KG1 (cell line): ENCODE data around the gene UQCC5.

Experiments used
- DNase-seq: peaks from one replicate; lab custom pipeline; 2025; lab: John Stamatoyannopoulos, UW

The UQCC5 gene, protein sequence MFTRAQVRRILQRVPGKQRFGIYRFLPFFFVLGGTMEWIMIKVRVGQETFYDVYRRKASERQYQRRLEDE

DNA sequence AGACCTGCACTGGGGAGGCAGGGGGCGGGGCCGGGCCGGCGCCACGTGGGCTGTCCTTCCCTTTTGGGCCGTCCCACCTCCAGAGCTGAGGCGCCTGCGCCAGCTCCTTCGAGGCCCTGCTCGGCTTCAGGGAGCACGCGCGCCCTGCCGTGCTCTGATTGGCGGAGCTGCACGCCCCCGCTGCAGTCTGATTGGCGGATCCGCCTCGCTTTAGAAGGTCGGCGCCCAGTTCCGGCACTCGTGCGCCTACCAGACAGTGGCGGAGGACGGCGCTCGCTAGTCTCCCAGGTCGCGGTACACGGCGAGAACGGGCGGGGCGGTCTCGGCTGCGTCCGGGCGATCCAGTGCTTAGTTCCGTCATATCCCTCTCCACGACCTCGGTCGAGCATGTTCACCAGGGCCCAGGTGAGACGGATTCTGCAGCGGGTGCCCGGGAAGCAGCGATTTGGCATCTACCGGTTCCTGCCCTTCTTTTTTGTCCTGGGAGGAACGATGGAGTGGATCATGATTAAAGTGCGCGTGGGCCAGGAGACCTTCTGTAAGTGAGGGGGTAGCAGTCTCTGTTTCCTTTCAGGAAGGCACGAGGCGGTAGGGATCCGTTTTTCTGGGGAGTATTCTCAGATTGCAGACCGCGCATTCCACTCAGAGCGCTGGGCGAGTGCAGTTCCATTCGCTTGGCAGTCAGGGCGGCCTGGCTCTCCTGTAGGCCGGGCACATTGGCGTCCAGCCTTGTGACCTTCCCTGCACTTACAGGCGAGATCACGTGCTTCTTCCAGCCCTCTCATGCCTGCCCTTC, at the start of gene UQCC5:
TSS of gene UQCC5 (plus strand) at position 237 of the 796 bp plus-strand sequence. CDS start at position 388, 151 bp downstream.
- DNase-seq = peak; percentile 98

DNA sequence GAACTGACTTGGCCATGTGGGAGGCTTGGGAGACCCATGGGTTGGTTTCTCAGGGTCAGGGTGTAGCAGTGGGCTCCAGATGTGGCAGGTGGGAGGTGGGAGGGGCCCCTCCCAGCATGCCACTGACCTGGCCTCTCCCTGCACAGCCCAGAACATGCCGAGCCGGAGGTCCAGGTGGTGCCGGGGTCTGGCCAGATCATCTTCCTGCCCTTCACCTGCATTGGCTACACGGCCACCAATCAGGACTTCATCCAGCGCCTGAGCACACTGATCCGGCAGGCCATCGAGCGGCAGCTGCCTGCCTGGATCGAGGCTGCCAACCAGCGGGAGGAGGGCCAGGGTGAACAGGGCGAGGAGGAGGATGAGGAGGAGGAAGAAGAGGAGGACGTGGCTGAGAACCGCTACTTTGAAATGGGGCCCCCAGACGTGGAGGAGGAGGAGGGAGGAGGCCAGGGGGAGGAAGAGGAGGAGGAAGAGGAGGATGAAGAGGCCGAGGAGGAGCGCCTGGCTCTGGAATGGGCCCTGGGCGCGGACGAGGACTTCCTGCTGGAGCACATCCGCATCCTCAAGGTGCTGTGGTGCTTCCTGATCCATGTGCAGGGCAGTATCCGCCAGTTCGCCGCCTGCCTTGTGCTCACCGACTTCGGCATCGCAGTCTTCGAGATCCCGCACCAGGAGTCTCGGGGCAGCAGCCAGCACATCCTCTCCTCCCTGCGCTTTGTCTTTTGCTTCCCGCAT, 49.2 kb upstream of the UQCC5 start:
- no peak for DNase-seq

DNA sequence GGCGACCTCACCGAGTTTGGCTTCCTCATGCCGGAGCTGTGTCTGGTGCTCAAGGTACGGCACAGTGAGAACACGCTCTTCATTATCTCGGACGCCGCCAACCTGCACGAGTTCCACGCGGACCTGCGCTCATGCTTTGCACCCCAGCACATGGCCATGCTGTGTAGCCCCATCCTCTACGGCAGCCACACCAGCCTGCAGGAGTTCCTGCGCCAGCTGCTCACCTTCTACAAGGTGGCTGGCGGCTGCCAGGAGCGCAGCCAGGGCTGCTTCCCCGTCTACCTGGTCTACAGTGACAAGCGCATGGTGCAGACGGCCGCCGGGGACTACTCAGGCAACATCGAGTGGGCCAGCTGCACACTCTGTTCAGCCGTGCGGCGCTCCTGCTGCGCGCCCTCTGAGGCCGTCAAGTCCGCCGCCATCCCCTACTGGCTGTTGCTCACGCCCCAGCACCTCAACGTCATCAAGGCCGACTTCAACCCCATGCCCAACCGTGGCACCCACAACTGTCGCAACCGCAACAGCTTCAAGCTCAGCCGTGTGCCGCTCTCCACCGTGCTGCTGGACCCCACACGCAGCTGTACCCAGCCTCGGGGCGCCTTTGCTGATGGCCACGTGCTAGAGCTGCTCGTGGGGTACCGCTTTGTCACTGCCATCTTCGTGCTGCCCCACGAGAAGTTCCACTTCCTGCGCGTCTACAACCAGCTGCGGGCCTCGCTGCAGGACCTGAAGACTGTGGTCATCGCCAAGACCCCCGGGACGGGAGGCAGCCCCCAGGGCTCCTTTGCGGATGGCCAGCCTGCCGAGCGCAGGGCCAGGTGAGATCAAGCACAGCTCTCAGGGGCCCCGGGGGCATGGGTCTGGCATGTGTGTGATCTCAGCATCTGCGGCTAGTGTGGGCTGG, 48.4 kb upstream of the UQCC5 start:
- no peak for DNase-seq

DNA sequence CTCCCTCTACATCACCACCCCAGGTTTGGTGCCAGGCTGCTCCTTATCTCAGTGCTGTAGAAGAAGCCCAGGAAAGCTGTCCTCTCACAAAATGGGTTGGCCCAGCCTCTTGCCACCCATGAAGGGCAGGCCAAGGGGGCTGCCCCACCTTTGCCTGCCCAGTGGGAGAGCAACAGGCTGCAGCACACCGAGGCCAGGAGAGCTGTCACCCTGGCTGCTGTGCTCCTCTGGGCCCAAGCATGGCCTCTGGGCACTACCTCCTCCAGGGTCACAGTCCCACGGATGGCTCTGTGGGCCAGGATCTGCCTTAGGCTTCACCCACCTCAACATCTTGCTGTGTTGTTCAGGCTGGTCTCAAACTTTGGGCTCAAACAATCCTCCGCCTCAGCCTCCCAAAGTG, 47.7 kb upstream of the UQCC5 start:
- DNase-seq = no peak

DNA sequence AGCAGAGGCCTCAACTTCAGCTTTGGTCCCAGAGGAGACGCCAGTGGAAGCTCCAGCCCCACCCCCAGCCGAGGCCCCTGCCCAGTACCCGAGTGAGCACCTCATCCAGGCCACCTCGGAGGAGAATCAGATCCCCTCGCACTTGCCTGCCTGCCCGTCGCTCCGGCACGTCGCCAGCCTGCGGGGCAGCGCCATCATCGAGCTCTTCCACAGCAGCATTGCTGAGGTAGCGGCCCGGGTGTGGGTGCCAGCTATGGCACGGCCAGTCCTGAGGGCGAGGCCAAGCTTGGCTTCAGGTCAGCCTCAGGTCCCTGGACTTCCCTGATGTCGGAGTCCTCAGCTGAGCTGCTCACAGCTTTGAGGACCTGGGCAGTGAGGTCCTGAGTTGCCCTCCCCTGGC, 47.0 kb upstream of the UQCC5 start:
- DNase-seq = no peak

DNA sequence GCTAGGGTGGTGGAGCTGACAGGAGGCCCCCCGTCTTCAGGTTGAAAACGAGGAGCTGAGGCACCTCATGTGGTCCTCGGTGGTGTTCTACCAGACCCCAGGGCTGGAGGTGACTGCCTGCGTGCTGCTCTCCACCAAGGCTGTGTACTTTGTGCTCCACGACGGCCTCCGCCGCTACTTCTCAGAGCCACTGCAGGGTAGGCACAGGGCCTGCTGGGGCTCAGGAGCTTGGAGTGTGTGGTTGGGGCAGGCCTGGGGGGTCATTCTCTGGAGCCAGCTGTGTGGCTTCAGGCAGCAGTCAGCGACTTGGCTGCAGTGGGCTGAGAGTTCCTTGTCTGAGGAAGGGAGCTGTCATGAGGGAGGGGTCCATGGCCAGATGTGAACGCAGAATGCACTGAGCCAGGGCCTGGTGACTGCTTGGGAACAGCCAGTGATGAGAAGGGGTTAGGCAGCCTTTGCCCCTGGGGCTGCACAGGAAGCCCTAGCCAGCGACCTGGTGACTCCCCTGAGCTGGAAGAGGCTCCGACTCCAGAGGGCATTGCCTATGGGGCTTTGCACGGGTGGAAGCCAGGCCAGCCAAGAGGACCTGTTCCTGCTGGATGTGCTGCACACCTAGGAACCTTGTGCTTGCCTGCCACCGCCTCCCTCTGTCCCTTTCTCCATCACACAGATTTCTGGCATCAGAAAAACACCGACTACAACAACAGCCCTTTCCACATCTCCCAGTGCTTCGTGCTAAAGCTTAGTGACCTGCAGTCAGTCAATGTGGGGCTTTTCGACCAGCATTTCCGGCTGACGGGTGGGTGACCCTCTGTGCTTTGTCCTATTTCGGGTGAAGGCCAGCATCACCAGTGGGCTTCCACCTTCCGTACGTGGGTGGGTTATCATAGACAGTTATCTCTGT, 46.1 kb upstream of the UQCC5 start:
- no peak for DNase-seq

DNA sequence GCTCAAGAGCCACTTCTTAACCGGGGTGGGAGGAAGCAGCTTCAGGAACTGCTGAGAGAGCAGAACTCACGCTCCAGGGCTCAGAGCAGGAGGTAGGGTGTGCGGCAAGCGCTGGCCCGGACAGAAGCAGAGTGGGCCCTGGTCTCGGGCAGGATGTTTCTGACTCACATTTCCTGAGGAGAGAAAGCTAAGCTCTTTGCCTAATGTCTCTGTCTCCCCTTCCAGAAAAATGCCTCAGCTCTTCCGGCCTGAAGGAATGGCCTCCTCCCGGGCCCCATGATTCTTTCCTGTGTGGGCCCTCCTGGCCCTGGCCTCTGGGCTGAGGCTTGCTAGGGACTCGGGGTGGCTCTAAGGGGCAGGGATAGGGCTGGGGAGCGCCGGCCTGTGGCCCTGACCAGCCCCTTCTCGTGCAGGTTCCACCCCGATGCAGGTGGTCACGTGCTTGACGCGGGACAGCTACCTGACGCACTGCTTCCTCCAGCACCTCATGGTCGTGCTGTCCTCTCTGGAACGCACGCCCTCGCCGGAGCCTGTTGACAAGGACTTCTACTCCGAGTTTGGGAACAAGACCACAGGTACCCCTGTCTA, 45.4 kb upstream of the UQCC5 start:
- DNase-seq = peak; percentile 38

DNA sequence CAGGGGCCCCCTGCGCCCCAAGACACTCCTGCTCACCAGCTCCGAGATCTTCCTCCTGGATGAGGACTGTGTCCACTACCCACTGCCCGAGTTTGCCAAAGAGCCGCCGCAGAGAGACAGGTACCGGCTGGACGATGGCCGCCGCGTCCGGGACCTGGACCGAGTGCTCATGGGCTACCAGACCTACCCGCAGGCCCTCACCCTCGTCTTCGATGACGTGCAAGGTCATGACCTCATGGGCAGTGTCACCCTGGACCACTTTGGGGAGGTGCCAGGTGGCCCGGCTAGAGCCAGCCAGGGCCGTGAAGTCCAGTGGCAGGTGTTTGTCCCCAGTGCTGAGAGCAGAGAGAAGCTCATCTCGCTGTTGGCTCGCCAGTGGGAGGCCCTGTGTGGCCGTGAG, 44.3 kb upstream of the UQCC5 start:
- DNase-seq = no peak

DNA sequence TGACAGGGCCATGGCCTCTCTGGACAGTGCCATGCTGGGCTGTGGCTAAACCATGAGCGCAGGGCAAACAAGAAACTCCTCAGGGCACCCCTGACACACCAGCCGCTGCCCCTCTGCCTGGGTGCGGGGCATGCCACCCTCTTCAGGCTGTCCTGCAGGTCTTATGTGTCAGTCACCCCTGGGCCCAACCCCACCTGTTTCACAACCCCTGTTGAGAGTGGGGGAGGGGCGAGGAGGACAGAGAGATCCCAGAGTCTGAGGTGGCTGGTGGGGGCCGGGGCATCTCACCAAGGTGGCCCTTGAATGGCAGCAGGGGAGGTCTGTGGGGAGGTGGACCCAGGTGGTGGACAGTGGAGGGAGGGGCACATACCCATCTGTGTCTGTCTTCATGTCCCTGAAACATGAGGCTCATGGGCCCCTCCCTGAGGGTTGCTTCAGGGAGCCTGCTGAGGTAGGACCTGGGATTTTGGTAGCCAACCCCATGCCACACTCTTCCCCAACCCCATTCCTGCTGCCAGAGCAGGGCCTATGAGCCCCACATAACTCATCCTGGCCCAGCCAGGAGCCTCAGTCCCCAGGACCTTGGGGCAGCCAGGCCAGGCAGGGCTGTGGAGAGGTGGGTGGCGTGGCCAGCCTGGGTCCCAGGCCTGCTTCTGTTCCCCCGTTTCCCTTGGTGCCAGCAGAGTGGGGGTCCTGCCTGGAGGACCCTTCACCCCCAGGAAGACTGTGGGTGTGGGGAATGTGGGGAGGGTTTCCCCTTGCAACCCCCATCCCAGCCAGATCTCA, 43.0 kb upstream of the UQCC5 start:
- DNase-seq = no peak

DNA sequence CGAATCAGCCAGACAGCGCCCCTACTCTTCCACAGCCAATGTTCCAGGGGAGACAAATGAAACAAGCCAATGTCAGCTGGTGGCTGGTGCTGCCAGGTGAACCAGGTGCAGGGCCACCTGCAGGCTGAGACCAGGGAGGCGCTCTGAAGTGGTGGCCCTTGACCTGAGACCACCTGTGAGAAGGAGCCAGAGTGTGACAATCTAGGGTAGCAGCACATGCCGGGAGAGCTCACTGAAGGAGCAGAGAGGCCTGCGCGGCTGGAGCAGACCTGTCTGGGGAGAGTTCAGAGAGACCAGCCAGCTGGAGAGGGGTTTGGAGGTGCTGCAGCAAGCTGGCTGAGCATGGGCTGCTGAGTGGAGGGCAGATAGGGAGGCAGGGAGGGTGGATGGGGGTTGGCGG, 42.0 kb upstream of the UQCC5 start:
- DNase-seq = no peak

DNA sequence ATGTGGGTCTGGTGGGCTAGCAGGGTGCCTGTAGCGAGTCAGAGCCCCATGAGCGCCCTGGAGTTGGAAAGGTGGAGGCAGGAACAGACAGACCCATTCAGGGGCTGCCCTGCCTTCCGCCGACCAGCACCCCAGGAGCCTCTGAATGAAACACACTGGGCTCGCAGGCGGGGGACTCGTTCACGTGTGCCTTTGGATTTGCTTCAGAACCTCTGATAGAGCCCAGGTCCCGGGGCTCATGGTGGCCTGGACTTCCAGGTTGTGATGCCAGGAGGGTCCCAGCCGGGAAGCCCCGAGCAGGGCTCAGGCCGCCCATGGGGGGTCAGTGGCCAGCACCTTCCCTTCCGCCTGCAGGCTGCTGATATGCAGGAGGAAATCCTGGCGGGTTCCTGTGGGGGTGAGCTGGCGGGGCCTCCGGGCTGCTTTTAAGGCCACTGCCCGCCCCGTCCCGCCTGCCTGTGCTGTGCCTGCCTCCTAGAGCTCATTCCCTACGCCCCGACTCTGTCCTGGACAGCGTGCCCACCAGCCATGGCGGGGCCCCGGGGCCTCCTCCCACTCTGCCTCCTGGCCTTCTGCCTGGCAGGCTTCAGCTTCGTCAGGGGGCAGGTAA, 41.4 kb upstream of the UQCC5 start, which contains the start of gene STAB1:
TSS of gene STAB1 (plus strand) at position 453 of the 610 bp plus-strand sequence. CDS start at position 529, 76 bp downstream.
- peak; percentile 27 for DNase-seq

DNA sequence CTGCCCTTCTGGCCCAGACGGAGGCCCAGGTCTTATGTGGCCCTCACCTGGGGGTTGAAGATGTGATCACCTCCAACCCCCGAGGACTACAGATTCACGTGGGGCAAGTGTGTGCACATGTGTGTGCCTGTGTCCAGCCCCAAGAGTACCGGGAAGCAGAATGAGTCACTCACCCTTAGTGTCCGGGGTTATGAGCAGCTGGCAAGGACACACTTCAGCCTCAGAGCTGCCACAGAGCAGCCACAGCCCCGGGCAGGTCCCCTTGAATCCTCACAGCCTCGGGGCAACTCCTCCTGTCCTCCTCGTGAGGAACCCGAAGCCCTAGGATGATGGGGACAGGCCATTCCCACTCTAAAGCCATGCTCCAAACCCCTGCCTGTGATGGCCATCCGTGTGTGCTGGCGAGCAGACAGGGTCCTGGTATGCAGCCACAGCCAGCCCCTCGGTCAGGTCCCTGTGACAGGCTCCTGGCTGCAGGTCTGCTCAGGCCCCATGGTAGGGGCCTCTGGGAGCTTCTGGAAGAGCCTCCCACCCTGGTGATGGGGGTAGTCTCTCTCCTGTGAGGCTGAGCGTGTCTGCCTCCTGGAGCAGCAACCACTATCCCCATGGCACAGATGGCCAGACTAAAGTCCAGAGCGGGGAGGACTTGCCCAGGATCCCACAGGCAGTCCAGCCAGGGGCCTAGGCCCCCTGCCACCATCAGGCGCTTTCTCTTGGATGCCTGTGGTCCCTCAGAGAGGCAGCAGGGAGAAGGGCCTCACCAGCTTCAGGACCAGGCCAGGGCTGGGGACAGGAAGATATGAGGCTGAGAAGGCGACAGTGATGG, 40.4 kb upstream of the UQCC5 start:
- DNase-seq = no peak

DNA sequence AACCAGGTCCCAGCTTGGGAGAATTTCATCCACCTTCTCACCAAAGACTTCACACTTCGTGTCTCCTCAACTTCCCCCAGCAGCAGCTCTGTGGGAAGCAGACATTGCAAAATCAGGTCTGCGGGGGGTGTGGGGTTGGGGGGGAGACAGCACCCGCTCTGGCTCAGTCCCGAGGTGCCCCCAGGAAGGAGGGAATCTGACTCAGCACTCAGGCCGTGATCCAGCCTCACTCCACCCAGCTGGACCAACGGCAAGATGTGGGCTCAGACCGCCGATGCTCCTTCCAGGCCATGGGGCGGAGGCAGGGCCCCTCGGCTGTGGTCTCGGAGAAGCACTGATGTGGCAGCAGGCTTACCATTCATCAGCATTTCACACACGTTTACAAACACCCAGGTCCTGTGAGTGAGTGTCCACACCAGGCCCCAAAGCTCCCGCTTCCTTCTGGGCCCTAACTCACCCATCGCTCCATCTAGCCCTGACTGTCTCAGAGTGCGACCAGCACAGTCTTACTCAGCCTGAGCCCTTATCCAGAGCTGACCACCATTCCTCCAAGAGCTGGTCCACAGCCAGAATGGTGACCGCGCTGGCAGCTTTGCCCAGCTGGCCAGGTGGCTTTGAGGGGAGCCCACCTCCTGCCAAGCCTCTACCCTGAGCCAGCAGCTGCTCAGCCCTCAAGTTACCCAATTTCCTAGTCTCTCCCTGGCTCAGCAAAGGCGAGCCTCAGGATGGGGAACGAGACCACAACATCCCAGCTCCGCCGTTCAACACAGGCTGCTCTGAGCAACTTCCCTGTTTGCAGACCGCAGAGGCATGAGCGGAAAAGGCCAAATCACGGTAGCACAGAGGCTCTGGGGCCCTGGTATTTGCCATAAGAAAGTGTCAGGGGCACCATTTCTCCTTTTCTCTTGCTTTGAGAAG, 38.0 kb upstream of the UQCC5 start:
- DNase-seq = peak; percentile 75

DNA sequence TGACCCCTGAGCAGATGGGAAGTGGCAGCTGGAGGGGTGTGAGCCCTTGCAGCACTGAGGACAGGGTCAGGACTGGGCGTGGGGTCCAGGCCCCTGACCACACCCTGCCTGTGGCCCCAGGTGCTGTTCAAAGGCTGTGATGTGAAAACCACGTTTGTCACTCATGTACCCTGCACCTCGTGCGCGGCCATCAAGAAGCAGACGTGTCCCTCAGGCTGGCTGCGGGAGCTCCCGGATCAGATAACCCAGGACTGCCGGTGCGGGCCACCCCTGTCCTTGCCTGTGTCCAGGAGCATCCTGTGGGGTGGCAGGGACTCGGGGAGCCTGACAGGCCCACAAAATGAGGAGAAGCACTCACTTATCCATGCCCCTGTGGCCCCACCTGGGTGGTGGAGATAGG, 35.4 kb upstream of the UQCC5 start:
- no peak for DNase-seq

DNA sequence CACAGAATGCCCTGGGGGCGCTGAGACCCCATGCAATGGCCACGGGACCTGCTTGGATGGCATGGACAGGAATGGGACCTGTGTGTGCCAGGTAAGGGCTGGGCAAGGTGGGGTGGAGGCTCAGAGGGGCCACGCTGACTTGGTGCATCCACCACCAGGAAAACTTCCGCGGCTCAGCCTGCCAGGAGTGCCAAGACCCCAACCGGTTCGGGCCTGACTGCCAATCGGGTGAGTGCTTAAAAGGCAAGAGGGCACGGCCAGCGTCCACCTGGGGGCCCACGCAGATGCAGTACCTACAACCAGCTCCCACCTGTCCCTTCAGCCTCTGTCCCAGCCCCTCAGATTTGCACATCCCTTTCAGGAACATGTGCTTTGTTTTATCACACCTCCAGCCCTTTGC, 34.4 kb upstream of the UQCC5 start:
- no peak for DNase-seq

DNA sequence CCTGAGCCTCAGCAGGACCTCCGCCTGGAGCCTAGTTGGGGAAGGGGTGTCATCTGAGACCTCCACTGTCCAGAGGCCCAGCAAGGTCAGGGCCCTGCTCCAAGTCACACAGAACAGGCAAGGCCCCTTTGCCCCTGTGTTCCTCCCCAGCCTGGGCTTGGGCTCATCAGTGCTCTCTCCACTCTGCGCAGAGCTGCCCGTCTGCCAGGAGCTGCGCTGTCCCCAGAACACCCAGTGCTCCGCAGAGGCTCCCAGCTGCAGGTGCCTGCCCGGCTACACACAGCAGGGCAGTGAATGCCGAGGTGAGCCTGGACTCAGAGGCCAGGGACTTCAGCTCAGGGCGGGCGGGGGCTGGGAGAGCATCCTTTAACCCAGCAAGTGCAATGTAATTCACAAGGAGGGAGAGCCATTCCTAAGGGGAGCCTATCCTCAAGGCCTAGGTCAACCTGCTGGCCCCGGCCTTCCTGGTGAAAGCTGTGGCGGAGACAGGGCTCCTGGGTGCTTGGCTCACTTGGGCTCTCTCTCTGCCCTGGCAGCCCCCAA, 33.5 kb upstream of the UQCC5 start:
- no peak for DNase-seq

DNA sequence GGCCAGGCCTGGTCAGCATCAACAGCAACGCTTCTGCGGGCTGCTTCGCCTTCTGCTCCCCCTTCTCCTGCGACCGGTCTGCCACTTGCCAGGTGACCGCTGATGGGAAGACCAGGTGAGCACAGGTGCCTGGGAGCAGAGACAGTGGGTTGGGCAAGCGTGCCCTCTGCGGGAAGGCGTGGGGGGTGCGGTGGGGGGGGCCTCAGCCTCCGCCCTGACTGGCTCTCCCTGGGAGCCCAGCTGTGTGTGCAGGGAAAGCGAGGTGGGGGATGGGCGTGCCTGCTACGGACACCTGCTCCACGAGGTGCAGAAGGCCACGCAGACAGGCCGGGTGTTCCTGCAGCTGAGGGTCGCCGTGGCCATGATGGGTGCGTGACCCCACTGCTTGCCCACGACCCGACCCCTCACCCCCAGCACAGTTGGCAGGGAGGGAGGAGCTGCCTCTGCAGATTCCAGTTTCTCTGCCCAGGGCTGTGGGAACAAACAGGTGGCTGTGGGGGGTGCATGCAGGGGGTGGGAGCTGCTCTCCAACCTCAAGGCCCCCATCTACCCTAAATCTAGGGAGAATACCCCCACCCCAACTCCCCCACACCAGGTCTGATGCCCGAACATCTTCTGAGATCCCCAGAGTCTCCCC, 32.5 kb upstream of the UQCC5 start:
- DNase-seq = no peak
